ENCODE results near the gene CFAP47. TPM values are rescaled to one million over a fixed set of nuclear protein-coding genes. Genes with fewer than 3 reads are reported as not detected.
"Not testable (repeated sequence)": the region's sequence is repeated elsewhere in the genome, so short reads cannot be mapped to it uniquely, and the experiment has no call there.

CFAP47 gene
- total and polyA plus RNA-seq, 2 of the 8 experiments (the other 6 are each of a cell fraction or from before 2014, with no cell fraction given): 0.04 TPM; not detected in 1

DNA sequence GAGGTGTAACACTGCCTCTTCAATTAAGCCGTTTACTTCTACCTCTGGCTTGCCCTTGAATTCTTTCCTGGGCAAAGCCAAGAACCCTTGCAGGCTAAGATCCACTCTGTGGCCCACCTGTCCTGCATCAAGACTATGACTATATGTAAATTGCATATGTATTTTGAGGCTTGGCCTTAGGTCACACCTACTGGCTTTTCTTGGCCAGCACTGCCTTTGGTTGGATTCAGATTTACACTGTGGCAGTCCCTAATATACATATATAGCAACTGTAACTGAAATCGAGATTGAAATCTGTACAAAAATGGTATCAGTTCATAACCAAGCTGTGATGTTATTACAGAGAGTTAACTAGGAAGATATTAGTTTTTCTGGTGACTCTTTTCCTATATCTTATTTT lies 151.5 kb downstream of the CFAP47 start:
- no peak overlapping the region for H3K4me2 ChIP-seq (ENCODE audit: insufficient read depth in 1 of 2, low read depth in 2 of 2, low read length in 2 of 2)
- H3K4me1 ChIP-seq (replicated peaks in 1 of 4; ENCODE audit: control insufficient read depth in 3 of 4, insufficient read depth in 4 of 4, low read length in 3 of 4): no peaks in the 10 kb centered on the region
- H2AK5ac ChIP-seq (ENCODE audit: low read depth, low read length): no peak overlapping the region
- H3K27ac ChIP-seq (ENCODE audit: low read depth, low read length): no peak overlapping the region
- no peak overlapping the region for H2BK12ac ChIP-seq (ENCODE audit: low read depth, low read length)
- no peaks in the 10 kb centered on the region for H3K79me2 ChIP-seq (ENCODE audit: control insufficient read depth in 1 of 2, insufficient read depth in 2 of 2, low read length in 2 of 2)
- DNase-seq (ENCODE audit: low read depth in 1 of 2, low spot score in 2 of 2): no peak
- H3K9me3 ChIP-seq (ENCODE audit: insufficient read depth in 2 of 2, low read depth in 1 of 2, low read length in 1 of 2): no peaks in the 10 kb centered on the region
- no peak overlapping the region for H4K5ac ChIP-seq (ENCODE audit: insufficient read length, low read depth, low read length)
- no peak overlapping the region for H3K4me3 ChIP-seq (ENCODE audit: extremely low read depth in 1 of 4, insufficient read depth in 2 of 4, low read depth in 3 of 4, low read length in 4 of 4)
- no peak for FAIRE-seq
- H4K91ac ChIP-seq (replicated peaks; ENCODE audit: insufficient read length, low read length): no peak overlapping the region
- H2AFZ ChIP-seq (ENCODE audit: low read length): no peak overlapping the region
- no peak overlapping the region for H4K8ac ChIP-seq (ENCODE audit: extremely low read depth, insufficient read depth, low read length)
- H3K36me3 ChIP-seq (ENCODE audit: control insufficient read depth in 2 of 4, insufficient read depth in 4 of 4, low read length in 3 of 4): no peaks in the 10 kb centered on the region
- H3K14ac ChIP-seq (ENCODE audit: insufficient read length): no peak overlapping the region
- no peak overlapping the region for H3K9ac ChIP-seq (replicated peaks in 1 of 4; ENCODE audit: extremely low read depth in 1 of 4, low read depth in 3 of 4, low read length in 3 of 4)
- no peaks in the 10 kb centered on the region for H3K79me1 ChIP-seq (ENCODE audit: low read depth, low read length)
- H4K20me1 ChIP-seq (replicated peaks in 1 of 2; ENCODE audit: control insufficient read depth in 1 of 2, insufficient read depth in 2 of 2, low read length in 2 of 2): no peaks in the 10 kb centered on the region
- H3K27me3 ChIP-seq (replicated peaks in 1 of 4; ENCODE audit: control insufficient read depth in 3 of 4, extremely low read depth in 1 of 4, insufficient read depth in 3 of 4, low read length in 3 of 4): no peaks in the 10 kb centered on the region
- no peaks in the 10 kb centered on the region for H3K23me2 ChIP-seq (ENCODE audit: low read depth, low read length)
- CTCF ChIA-PET (ENCODE audit: partially characterized antibody): no interaction called here
- H3K23ac ChIP-seq (ENCODE audit: insufficient read length): no peak overlapping the region
- TF ChIP-seq RAD21 (IDR thresholded peaks at IDR 0.05 in 1 of 2, conservative IDR thresholded peaks at IDR 0.05 in 1 of 2; ENCODE audit: low read depth in 2 of 2, low read length in 2 of 2): no peak
- no peak overlapping the region for H3K4ac ChIP-seq (replicated peaks; ENCODE audit: insufficient read length, low read depth, low read length)
- 78% methylated on average over 1 of the region's 2 CpGs; no CpG with 5 or more reads in 1 of the 2 experiments for WGBS, 2 experiments (ENCODE audit: extremely low coverage in 1 of 2, insufficient coverage in 1 of 2, insufficient read length in 1 of 2, insufficient replicate concordance in 2 of 2, low coverage in 1 of 2, low lambda C conversion rate in 2 of 2, missing lambda C conversion rate in 1 of 2)
- H2BK15ac ChIP-seq (ENCODE audit: low read length): no peak overlapping the region
- H2BK5ac ChIP-seq (ENCODE audit: low read depth, low read length): no peak overlapping the region
- no peak overlapping the region for H3K56ac ChIP-seq (replicated peaks; ENCODE audit: insufficient read length, low read depth, low read length)
- H2BK120ac ChIP-seq (replicated peaks; ENCODE audit: low read depth, low read length): no peak overlapping the region
- no peak overlapping the region for H2BK20ac ChIP-seq (ENCODE audit: low read length)
- H3K18ac ChIP-seq (ENCODE audit: extremely low read depth, low read length): no peak overlapping the region
- POLR2A ChIA-PET (ENCODE audit: partially characterized antibody): no interaction called here

DNA sequence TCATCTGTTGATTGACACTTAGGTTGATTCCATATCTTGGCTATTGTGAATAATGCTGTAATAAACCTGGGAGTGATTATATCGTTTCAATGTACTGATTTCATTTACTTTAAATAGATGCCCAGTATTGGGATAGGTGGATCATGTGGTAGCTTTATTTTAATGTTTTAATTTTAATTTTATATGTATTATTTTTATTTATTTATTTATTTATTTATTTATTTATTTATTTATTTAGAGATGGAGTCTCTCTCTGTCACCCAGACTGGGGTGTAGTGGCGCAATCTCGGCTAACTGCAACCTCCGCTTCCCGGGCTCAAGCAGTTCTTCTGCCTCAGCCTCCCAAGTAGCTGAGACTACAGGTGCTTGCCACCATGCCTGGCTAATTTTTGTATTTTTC lies 155.5 kb downstream of the CFAP47 start:
- H2BK12ac ChIP-seq (ENCODE audit: low read depth, low read length); H2BK20ac ChIP-seq (ENCODE audit: low read length); H3K4me3 ChIP-seq (ENCODE audit: extremely low read depth in 1 of 4, insufficient read depth in 2 of 4, low read depth in 3 of 4, low read length in 4 of 4); H2BK15ac ChIP-seq (ENCODE audit: low read length); H3K36me3 ChIP-seq (ENCODE audit: control insufficient read depth in 2 of 4, insufficient read depth in 4 of 4, low read length in 3 of 4); H2AK5ac ChIP-seq (ENCODE audit: low read depth, low read length); H3K23me2 ChIP-seq (ENCODE audit: low read depth, low read length); H3K9ac ChIP-seq (replicated peaks in 1 of 4; ENCODE audit: extremely low read depth in 1 of 4, low read depth in 3 of 4, low read length in 3 of 4); FAIRE-seq; H3K79me2 ChIP-seq (ENCODE audit: control insufficient read depth in 1 of 2, insufficient read depth in 2 of 2, low read length in 2 of 2); H3K27me3 ChIP-seq (replicated peaks in 1 of 4; ENCODE audit: control insufficient read depth in 3 of 4, extremely low read depth in 1 of 4, insufficient read depth in 3 of 4, low read length in 3 of 4); H2BK5ac ChIP-seq (ENCODE audit: low read depth, low read length); H3K9me3 ChIP-seq (ENCODE audit: insufficient read depth in 2 of 2, low read depth in 1 of 2, low read length in 1 of 2); H3K4ac ChIP-seq (replicated peaks; ENCODE audit: insufficient read length, low read depth, low read length); H4K20me1 ChIP-seq (replicated peaks in 1 of 2; ENCODE audit: control insufficient read depth in 1 of 2, insufficient read depth in 2 of 2, low read length in 2 of 2); H3K56ac ChIP-seq (replicated peaks; ENCODE audit: insufficient read length, low read depth, low read length); H4K8ac ChIP-seq (ENCODE audit: extremely low read depth, insufficient read depth, low read length); H3K4me2 ChIP-seq (ENCODE audit: insufficient read depth in 1 of 2, low read depth in 2 of 2, low read length in 2 of 2); H3K18ac ChIP-seq (ENCODE audit: extremely low read depth, low read length); H3K23ac ChIP-seq (ENCODE audit: insufficient read length); POLR2A ChIA-PET (ENCODE audit: partially characterized antibody); H2BK120ac ChIP-seq (replicated peaks; ENCODE audit: low read depth, low read length); DNase-seq (ENCODE audit: low read depth in 1 of 2, low spot score in 2 of 2); H3K4me1 ChIP-seq (replicated peaks in 1 of 4; ENCODE audit: control insufficient read depth in 3 of 4, insufficient read depth in 4 of 4, low read length in 3 of 4); H4K5ac ChIP-seq (ENCODE audit: insufficient read length, low read depth, low read length); H3K79me1 ChIP-seq (ENCODE audit: low read depth, low read length); H3K14ac ChIP-seq (ENCODE audit: insufficient read length); H3K27ac ChIP-seq (ENCODE audit: low read depth, low read length); H4K91ac ChIP-seq (replicated peaks; ENCODE audit: insufficient read length, low read length); H2AFZ ChIP-seq (ENCODE audit: low read length); CTCF ChIA-PET (ENCODE audit: partially characterized antibody): not testable (repeated sequence)
- WGBS, 2 experiments (ENCODE audit: extremely low coverage in 1 of 2, insufficient coverage in 1 of 2, insufficient read length in 1 of 2, insufficient replicate concordance in 2 of 2, low coverage in 1 of 2, low lambda C conversion rate in 2 of 2, missing lambda C conversion rate in 1 of 2): 100% methylated on average over 5 of the region's 5 CpGs; no CpG with 5 or more reads in 1 of the 2 experiments

Measured in H1 (cell line).